Vagina (tissue), 2 donors: ENCODE measurements around the gene CRAT. TPM values are rescaled to one million over a fixed set of nuclear protein-coding genes. Genes with fewer than 3 reads are reported as not detected.

Experiments
- DNase-seq, 2 donors: peaks; one replicate each; pipeline ENCODE4 v3.0.0-alpha.2; 2017; ENCODE audit errors: extremely low spot score in 2 of 2
- H3K27ac ChIP-seq: fragments of 200-600 bp; sonication (generic); one replicate; pipeline ENCODE4 v1.5.1; 2019
- H3K27me3 ChIP-seq: fragments of 200-600 bp; sonication (generic); one replicate; pipeline ENCODE4 v1.5.1; 2019
- H3K36me3 ChIP-seq, 2 donors: fragments of 200-600 bp; sonication (generic); one replicate each; pipeline ENCODE4 v1.5.1; 2017 to 2019
- H3K4me1 ChIP-seq: fragments of 200-600 bp; sonication (generic); one replicate; pipeline ENCODE4 v1.5.1; 2019
- H3K4me3 ChIP-seq, 2 donors: fragments of 200-600 bp; sonication (generic); 1 replicate in 1 of 2; 2 replicates in 1 of 2; pipeline ENCODE4 v1.5.1; 2016 to 2019
- H3K9me3 ChIP-seq: fragments of 200-600 bp; sonication (generic); one replicate; pipeline ENCODE4 v1.5.1; 2019
- CTCF ChIP-seq, 3 experiments: fragments of 450-650 bp in 2 of 3; fragments of 200-600 bp in 1 of 3; sonication (generic) in 1 of 3; IDR thresholded peaks; one replicate each; pipeline ENCODE4 v1.5.1; 2017 to 2019; ENCODE audit warnings: antibody characterized with exemption in 3 of 3, mild to moderate bottlenecking in 2 of 3, moderate library complexity in 2 of 3
- POLR2A ChIP-seq, 2 donors: fragments of 450-650 bp; IDR thresholded peaks; one replicate each; pipeline ENCODE4 v1.6.1; 2017; ENCODE audit warnings: antibody characterized with exemption in 2 of 2, mild to moderate bottlenecking in 2 of 2, moderate library complexity in 2 of 2
- POLR2AphosphoS5 ChIP-seq, 2 donors: sonication (generic); formaldehyde crosslinking; IDR thresholded peaks; one replicate each; pipeline ENCODE4 v1.9.0; 2017; ENCODE audit warnings: antibody characterized with exemption in 2 of 2, mild to moderate bottlenecking in 2 of 2, low read depth in 1 of 2; ENCODE audit not compliant: insufficient read depth in 1 of 2
- intact Hi-C: fragments of 100-400 bp; cut with DNase I; formaldehyde crosslinking; loops from one replicate; pipeline ENCODE4 v1.15.1; 2023
- total RNA-seq: library from RNA; depleted of rRNA; stranded (reverse); fragments of >200 nt; gene quantifications from one replicate; pipeline ENCODE4 v1.2.3, GENCODE V29; 2016

The CRAT gene
- total RNA-seq, 1 donor from 2014 or later, result 59.9 TPM

- TF ChIP-seq POLR2AphosphoS5 (IDR thresholded peaks at IDR 0.05; ENCODE audit: insufficient read depth in 1 of 2, low read depth in 1 of 2) (no peak), CTCF (IDR thresholded peaks at IDR 0.05) (no peak), POLR2A (IDR thresholded peaks at IDR 0.05) (no peak)
- Histone ChIP-seq H3K4me3 (no peak overlapping the region), H3K36me3 (peaks cover 0 to 41% of the 10 kb centered on the region in 2 donors), H3K27me3 (no peaks in the 10 kb centered on the region), H3K4me1 (no peaks in the 10 kb centered on the region), H3K27ac (no peak overlapping the region), H3K9me3 (no peaks in the 10 kb centered on the region)
- no peak for DNase-seq
- intact Hi-C loops, result no loop called here
These were observed 41.4 kb downstream of the CRAT start for GRCh38 chr9:129068990-129069861.

DNA sequence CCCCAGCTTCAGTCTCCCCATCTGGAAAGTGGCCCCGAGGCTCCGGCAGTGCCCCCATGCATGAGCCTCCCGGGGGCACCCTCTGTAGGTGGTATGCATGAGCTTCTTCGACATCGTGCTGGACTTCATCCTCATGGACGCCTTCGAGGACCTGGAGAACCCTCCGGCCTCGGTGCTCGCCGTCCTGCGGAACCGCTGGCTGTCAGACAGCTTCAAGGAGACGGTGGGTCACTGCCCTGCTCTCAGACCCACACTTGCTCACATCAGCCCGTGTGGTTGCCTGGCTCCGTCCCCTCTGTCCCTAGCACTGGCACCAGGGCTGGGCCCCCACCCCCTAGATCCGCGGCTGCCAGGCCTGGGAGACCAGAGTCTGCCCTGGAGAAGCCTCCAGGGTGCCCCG, 42.5 kb downstream of the CRAT start:
- no peak for DNase-seq
- H3K27me3 ChIP-seq, result no peaks in the 10 kb centered on the region
- no peak for TF ChIP-seq POLR2A (IDR thresholded peaks at IDR 0.05)
- no peak for TF ChIP-seq CTCF (IDR thresholded peaks at IDR 0.05)
- TF ChIP-seq POLR2AphosphoS5 (IDR thresholded peaks at IDR 0.05; ENCODE audit: insufficient read depth in 1 of 2, low read depth in 1 of 2), result no peak
- no peak overlapping the region for H3K27ac ChIP-seq
- no peak overlapping the region for H3K4me3 ChIP-seq
- peaks cover 0 to 50% of the 10 kb centered on the region in 2 donors for H3K36me3 ChIP-seq
- H3K4me1 ChIP-seq, result no peaks in the 10 kb centered on the region
- intact Hi-C loops, result no loop called here
- H3K9me3 ChIP-seq, result no peaks in the 10 kb centered on the region

GRCh38 chr9:129064499-129064908, 46.1 kb downstream of the CRAT start:
- Histone ChIP-seq H3K27me3 (no peaks in the 10 kb centered on the region), H3K4me1 (no peaks in the 10 kb centered on the region), H3K4me3 (no peak overlapping the region), H3K9me3 (no peaks in the 10 kb centered on the region), H3K27ac (no peak overlapping the region), H3K36me3 (peaks cover 0 to 77% of the 10 kb centered on the region in 2 donors)
- DNase-seq, result no peak
- TF ChIP-seq POLR2A (IDR thresholded peaks at IDR 0.05), result no peak
- TF ChIP-seq POLR2AphosphoS5 (IDR thresholded peaks at IDR 0.05; ENCODE audit: insufficient read depth in 1 of 2, low read depth in 1 of 2), result no peak
- TF ChIP-seq CTCF (IDR thresholded peaks at IDR 0.05), result no peak
- intact Hi-C loops, result no loop called here

DNA sequence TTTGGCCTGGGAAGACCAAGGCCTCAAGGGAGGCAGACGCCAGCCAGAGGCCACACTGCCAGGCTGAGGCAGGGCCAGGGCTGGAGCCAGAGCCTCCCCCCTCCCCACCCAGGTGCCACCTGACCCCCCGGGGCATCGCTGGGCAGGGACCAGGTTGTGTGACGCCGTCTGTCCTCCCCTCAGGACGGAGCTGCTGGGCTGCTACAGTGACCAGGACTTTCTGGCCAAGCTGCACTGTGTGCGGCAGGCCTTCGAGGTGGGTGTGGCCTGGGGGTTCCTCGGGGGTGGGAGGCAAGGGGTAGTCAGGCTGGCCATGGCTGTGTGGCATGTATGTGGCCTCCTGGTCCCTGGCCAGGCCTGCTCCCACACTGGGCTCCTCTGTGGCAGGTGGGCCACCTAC, 47.5 kb downstream of the CRAT start:
- H3K27ac ChIP-seq, result no peak overlapping the region
- H3K4me3 ChIP-seq, result no peak overlapping the region
- peaks cover 0 to 75% of the 10 kb centered on the region in 2 donors for H3K36me3 ChIP-seq
- DNase-seq, result no peak
- TF ChIP-seq CTCF (IDR thresholded peaks at IDR 0.05) (no peak), POLR2A (IDR thresholded peaks at IDR 0.05) (no peak)
- H3K27me3 ChIP-seq, result no peaks in the 10 kb centered on the region
- intact Hi-C loops, result no loop called here
- no peaks in the 10 kb centered on the region for H3K9me3 ChIP-seq
- H3K4me1 ChIP-seq, result no peaks in the 10 kb centered on the region

DNA sequence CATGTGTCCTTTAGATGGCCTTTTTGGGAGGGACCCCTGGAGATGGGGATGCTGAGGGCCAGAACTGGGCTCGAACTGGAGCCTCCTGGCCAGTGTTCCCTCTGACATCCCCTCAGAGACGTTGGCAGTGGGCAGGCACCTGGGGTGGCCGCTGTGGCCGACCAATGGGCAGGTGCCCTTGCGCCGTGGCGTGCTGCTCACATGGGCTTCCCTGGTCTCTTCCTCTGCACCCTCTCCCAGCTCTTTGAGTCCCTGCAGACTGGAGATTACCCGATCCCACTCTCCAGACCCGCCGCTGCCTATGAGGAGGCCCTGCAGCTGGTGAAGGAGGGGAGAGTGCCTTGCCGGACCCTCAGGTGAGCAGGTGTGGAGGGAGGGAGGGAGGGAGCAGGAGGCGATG, 49.6 kb downstream of the CRAT start:
- Histone ChIP-seq H3K9me3 (no peaks in the 10 kb centered on the region), H3K4me1 (no peaks in the 10 kb centered on the region), H3K27me3 (no peaks in the 10 kb centered on the region), H3K36me3 (peaks cover 0 to 64% of the 10 kb centered on the region in 2 donors), H3K4me3 (no peak overlapping the region), H3K27ac (no peak overlapping the region)
- TF ChIP-seq POLR2AphosphoS5 (IDR thresholded peaks at IDR 0.05; ENCODE audit: insufficient read depth in 1 of 2, low read depth in 1 of 2), result no peak
- TF ChIP-seq CTCF (IDR thresholded peaks at IDR 0.05), result no peak
- no peak for TF ChIP-seq POLR2A (IDR thresholded peaks at IDR 0.05)
- DNase-seq, result no peak
- intact Hi-C loops, result no loop called here
